K562 (cell line): Measurements from ENCODE around the gene FAR2.
"Not testable (repeated sequence)": the region's sequence is repeated elsewhere in the genome, so short reads cannot be mapped to it uniquely, and the experiment has no call there.

Experiments used
- RFX7 ChIP-seq: fragments of 250-450 bp; sonication (Bioruptor Pico); IDR thresholded peaks from 2 replicates; pipeline ENCODE4 v1.5.1; 2021; ENCODE audit warnings: mild to moderate bottlenecking
- ZFX ChIP-seq: sonication (generic); formaldehyde crosslinking; IDR thresholded peaks from 2 replicates; pipeline ENCODE4 v1.8.0; 2022; ENCODE audit warnings: mild to moderate bottlenecking, missing genetic modification reagents, moderate library complexity

- TF ChIP-seq ZFX; RFX7 (CRISPR knock-in tag): not testable (repeated sequence)
Observed at GRCh38 chr12:29170478-29171084, 21.5 kb downstream of the FAR2 start.
